ENCODE measurements around the gene DIP2C.
A peak's percentile ranks its signal among the peaks of the same experiment; 100 is the strongest.

The DIP2C gene

GRCh38 chr10:641149-642010 lies 48.1 kb downstream of the DIP2C start:
- H3K9ac ChIP-seq (ENCODE audit: low read length in 2 of 2), result no peak overlapping the region
- peaks cover 0 to 4% of the 10 kb centered on the region in 2 donors for H3K36me3 ChIP-seq (ENCODE audit: control insufficient read depth in 2 of 2, insufficient read depth in 2 of 2, low read length in 2 of 2)
- peaks cover 11% of the 10 kb centered on the region for H3K4me1 ChIP-seq (ENCODE audit: control insufficient read depth, insufficient read depth, low read length)
- no peak overlapping the region for H3K27ac ChIP-seq (ENCODE audit: low read length)
- no peaks in the 10 kb centered on the region for H3K27me3 ChIP-seq (ENCODE audit: control insufficient read depth in 1 of 2, insufficient read depth in 2 of 2, low read length in 2 of 2)
- peaks cover 4 to 18% of the 10 kb centered on the region in 2 donors for H3K9me3 ChIP-seq (ENCODE audit: control insufficient read depth in 2 of 2, low read length in 2 of 2)
- no peak overlapping the region for H3K4me3 ChIP-seq (ENCODE audit: low read length in 2 of 2)

GRCh38 chr10:640673-641045 lies 48.8 kb downstream of the DIP2C start:
- peaks cover 4 to 13% of the 10 kb centered on the region in 2 donors for H3K9me3 ChIP-seq (ENCODE audit: control insufficient read depth in 2 of 2, low read length in 2 of 2)
- peaks cover 14% of the 10 kb centered on the region for H3K4me1 ChIP-seq (ENCODE audit: control insufficient read depth, insufficient read depth, low read length)
- no peaks in the 10 kb centered on the region for H3K27me3 ChIP-seq (ENCODE audit: control insufficient read depth in 1 of 2, insufficient read depth in 2 of 2, low read length in 2 of 2)
- H3K9ac ChIP-seq (ENCODE audit: low read length in 2 of 2), result no peak overlapping the region
- no peak overlapping the region for H3K27ac ChIP-seq (ENCODE audit: low read length)
- H3K36me3 ChIP-seq (ENCODE audit: control insufficient read depth in 2 of 2, insufficient read depth in 2 of 2, low read length in 2 of 2), result peaks cover 0 to 4% of the 10 kb centered on the region in 2 donors
- H3K4me3 ChIP-seq (ENCODE audit: low read length in 2 of 2), result no peak overlapping the region

GRCh38 chr10:639751-640672 lies 49.5 kb downstream of the DIP2C start:
- peaks cover 0 to 3% of the 10 kb centered on the region in 2 donors for H3K36me3 ChIP-seq (ENCODE audit: control insufficient read depth in 2 of 2, insufficient read depth in 2 of 2, low read length in 2 of 2)

GRCh38 chr10:639001-639750 lies 50.3 kb downstream of the DIP2C start:
- Histone ChIP-seq H3K9me3 (ENCODE audit: control insufficient read depth in 2 of 2, low read length in 2 of 2) (no peaks in the 10 kb centered on the region), H3K27ac (ENCODE audit: low read length) (no peak overlapping the region), H3K4me3 (ENCODE audit: low read length in 2 of 2) (no peak overlapping the region), H3K4me1 (ENCODE audit: control insufficient read depth, insufficient read depth, low read length) (peaks cover 28% of the 10 kb centered on the region), H3K27me3 (ENCODE audit: control insufficient read depth in 1 of 2, insufficient read depth in 2 of 2, low read length in 2 of 2) (no peaks in the 10 kb centered on the region), H3K9ac (ENCODE audit: low read length in 2 of 2) (no peak overlapping the region), H3K36me3 (ENCODE audit: control insufficient read depth in 2 of 2, insufficient read depth in 2 of 2, low read length in 2 of 2) (no peaks in the 10 kb centered on the region)

More at GRCh38 chr10:639751-640672, 49.5 kb downstream of the DIP2C start:
- no peak overlapping the region for H3K4me3 ChIP-seq (ENCODE audit: low read length in 2 of 2)
- peaks cover 20% of the 10 kb centered on the region for H3K4me1 ChIP-seq (ENCODE audit: control insufficient read depth, insufficient read depth, low read length)
- H3K9ac ChIP-seq (ENCODE audit: low read length in 2 of 2), result no peak overlapping the region
- peaks cover 4 to 6% of the 10 kb centered on the region in 2 donors for H3K9me3 ChIP-seq (ENCODE audit: control insufficient read depth in 2 of 2, low read length in 2 of 2)
- no peak overlapping the region for H3K27ac ChIP-seq (ENCODE audit: low read length)
- H3K27me3 ChIP-seq (ENCODE audit: control insufficient read depth in 1 of 2, insufficient read depth in 2 of 2, low read length in 2 of 2), result no peaks in the 10 kb centered on the region

GRCh38 chr10:637771-638195 lies 51.7 kb downstream of the DIP2C start:
- peaks cover 40% of the 10 kb centered on the region for H3K4me1 ChIP-seq (ENCODE audit: control insufficient read depth, insufficient read depth, low read length)
- no peaks in the 10 kb centered on the region for H3K36me3 ChIP-seq (ENCODE audit: control insufficient read depth in 2 of 2, insufficient read depth in 2 of 2, low read length in 2 of 2)
- H3K9me3 ChIP-seq (ENCODE audit: control insufficient read depth in 2 of 2, low read length in 2 of 2), result no peaks in the 10 kb centered on the region
- H3K4me3 ChIP-seq (ENCODE audit: low read length in 2 of 2), result no peak overlapping the region
- H3K27ac ChIP-seq (ENCODE audit: low read length), result no peak overlapping the region
- no peak overlapping the region for H3K9ac ChIP-seq (ENCODE audit: low read length in 2 of 2)
- no peaks in the 10 kb centered on the region for H3K27me3 ChIP-seq (ENCODE audit: control insufficient read depth in 1 of 2, insufficient read depth in 2 of 2, low read length in 2 of 2)

GRCh38 chr10:637221-637620 lies 52.2 kb downstream of the DIP2C start:
- Histone ChIP-seq H3K27me3 (ENCODE audit: control insufficient read depth in 1 of 2, insufficient read depth in 2 of 2, low read length in 2 of 2) (no peaks in the 10 kb centered on the region), H3K27ac (ENCODE audit: low read length) (no peak overlapping the region)

GRCh38 chr10:636769-637168 lies 52.7 kb downstream of the DIP2C start:
- H3K9me3 ChIP-seq (ENCODE audit: control insufficient read depth in 2 of 2, low read length in 2 of 2), result no peaks in the 10 kb centered on the region
- H3K9ac ChIP-seq (ENCODE audit: low read length in 2 of 2), result no peak overlapping the region
- H3K4me3 ChIP-seq (ENCODE audit: low read length in 2 of 2), result no peak overlapping the region
- no peaks in the 10 kb centered on the region for H3K27me3 ChIP-seq (ENCODE audit: control insufficient read depth in 1 of 2, insufficient read depth in 2 of 2, low read length in 2 of 2)
- no peaks in the 10 kb centered on the region for H3K36me3 ChIP-seq (ENCODE audit: control insufficient read depth in 2 of 2, insufficient read depth in 2 of 2, low read length in 2 of 2)
- H3K4me1 ChIP-seq (ENCODE audit: control insufficient read depth, insufficient read depth, low read length), result peaks cover 40% of the 10 kb centered on the region
- H3K27ac ChIP-seq (ENCODE audit: low read length), result no peak overlapping the region

More at GRCh38 chr10:637221-637620, 52.2 kb downstream of the DIP2C start:
- no peak overlapping the region for H3K4me3 ChIP-seq (ENCODE audit: low read length in 2 of 2)
- no peaks in the 10 kb centered on the region for H3K36me3 ChIP-seq (ENCODE audit: control insufficient read depth in 2 of 2, insufficient read depth in 2 of 2, low read length in 2 of 2)
- no peak overlapping the region for H3K9ac ChIP-seq (ENCODE audit: low read length in 2 of 2)
- H3K9me3 ChIP-seq (ENCODE audit: control insufficient read depth in 2 of 2, low read length in 2 of 2), result no peaks in the 10 kb centered on the region
- H3K4me1 ChIP-seq (ENCODE audit: control insufficient read depth, insufficient read depth, low read length), result peaks cover 40% of the 10 kb centered on the region

- Histone ChIP-seq H3K27me3 (ENCODE audit: control insufficient read depth in 1 of 2, insufficient read depth in 2 of 2, low read length in 2 of 2) (no peaks in the 10 kb centered on the region), H3K27ac (ENCODE audit: low read length) (peak overlapping the region; percentile 88), H3K36me3 (ENCODE audit: control insufficient read depth in 2 of 2, insufficient read depth in 2 of 2, low read length in 2 of 2) (no peaks in the 10 kb centered on the region), H3K4me1 (ENCODE audit: control insufficient read depth, insufficient read depth, low read length) (peaks cover 35% of the 10 kb centered on the region), H3K4me3 (ENCODE audit: low read length in 2 of 2) (no peak overlapping the region), H3K9ac (ENCODE audit: low read length in 2 of 2) (no peak overlapping the region), H3K9me3 (ENCODE audit: control insufficient read depth in 2 of 2, low read length in 2 of 2) (no peaks in the 10 kb centered on the region)
Measured at GRCh38 chr10:636016-636730, 53.3 kb downstream of the DIP2C start.

GRCh38 chr10:635088-635861 lies 54.2 kb downstream of the DIP2C start:
- H3K27ac ChIP-seq (ENCODE audit: low read length), result peak overlapping the region; percentile 88
- no peak overlapping the region for H3K9ac ChIP-seq (ENCODE audit: low read length in 2 of 2)
- H3K27me3 ChIP-seq (ENCODE audit: control insufficient read depth in 1 of 2, insufficient read depth in 2 of 2, low read length in 2 of 2), result no peaks in the 10 kb centered on the region
- no peak overlapping the region for H3K4me3 ChIP-seq (ENCODE audit: low read length in 2 of 2)
- H3K36me3 ChIP-seq (ENCODE audit: control insufficient read depth in 2 of 2, insufficient read depth in 2 of 2, low read length in 2 of 2), result no peaks in the 10 kb centered on the region
- no peaks in the 10 kb centered on the region for H3K9me3 ChIP-seq (ENCODE audit: control insufficient read depth in 2 of 2, low read length in 2 of 2)
- H3K4me1 ChIP-seq (ENCODE audit: control insufficient read depth, insufficient read depth, low read length), result peaks cover 40% of the 10 kb centered on the region
